ENCODE results near the gene ELOVL6.

The ELOVL6 gene

DNA sequence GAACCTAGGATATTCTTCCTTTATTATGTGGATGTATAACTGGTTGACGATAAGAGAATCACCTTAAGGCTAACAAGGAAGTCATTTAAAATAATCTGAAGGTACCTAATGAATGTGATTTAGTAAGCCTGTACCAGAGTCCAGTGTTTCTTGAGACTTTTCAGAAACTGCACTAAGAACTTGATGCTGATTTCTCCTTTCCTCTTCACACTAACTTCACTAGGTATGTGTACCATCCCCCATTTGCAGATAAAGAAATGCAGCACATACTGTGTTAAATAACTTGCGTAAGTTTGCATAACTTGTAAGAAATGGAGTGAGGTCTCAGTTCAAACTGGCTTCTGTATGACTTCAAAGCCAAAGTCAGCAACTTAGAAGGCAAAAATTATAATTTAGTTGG is 63.3 kb downstream of the ELOVL6 start:
- TF ChIP-seq, protein P1, sequence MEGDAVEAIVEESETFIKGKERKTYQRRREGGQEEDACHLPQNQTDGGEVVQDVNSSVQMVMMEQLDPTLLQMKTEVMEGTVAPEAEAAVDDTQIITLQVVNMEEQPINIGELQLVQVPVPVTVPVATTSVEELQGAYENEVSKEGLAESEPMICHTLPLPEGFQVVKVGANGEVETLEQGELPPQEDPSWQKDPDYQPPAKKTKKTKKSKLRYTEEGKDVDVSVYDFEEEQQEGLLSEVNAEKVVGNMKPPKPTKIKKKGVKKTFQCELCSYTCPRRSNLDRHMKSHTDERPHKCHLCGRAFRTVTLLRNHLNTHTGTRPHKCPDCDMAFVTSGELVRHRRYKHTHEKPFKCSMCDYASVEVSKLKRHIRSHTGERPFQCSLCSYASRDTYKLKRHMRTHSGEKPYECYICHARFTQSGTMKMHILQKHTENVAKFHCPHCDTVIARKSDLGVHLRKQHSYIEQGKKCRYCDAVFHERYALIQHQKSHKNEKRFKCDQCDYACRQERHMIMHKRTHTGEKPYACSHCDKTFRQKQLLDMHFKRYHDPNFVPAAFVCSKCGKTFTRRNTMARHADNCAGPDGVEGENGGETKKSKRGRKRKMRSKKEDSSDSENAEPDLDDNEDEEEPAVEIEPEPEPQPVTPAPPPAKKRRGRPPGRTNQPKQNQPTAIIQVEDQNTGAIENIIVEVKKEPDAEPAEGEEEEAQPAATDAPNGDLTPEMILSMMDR (IDR thresholded peaks at IDR 0.05; ENCODE audit: insufficient read depth, missing control alignments): no peak
- DNase-seq (ENCODE audit: insufficient read length, low spot score) (no peak), FAIRE-seq (no peak)

DNA sequence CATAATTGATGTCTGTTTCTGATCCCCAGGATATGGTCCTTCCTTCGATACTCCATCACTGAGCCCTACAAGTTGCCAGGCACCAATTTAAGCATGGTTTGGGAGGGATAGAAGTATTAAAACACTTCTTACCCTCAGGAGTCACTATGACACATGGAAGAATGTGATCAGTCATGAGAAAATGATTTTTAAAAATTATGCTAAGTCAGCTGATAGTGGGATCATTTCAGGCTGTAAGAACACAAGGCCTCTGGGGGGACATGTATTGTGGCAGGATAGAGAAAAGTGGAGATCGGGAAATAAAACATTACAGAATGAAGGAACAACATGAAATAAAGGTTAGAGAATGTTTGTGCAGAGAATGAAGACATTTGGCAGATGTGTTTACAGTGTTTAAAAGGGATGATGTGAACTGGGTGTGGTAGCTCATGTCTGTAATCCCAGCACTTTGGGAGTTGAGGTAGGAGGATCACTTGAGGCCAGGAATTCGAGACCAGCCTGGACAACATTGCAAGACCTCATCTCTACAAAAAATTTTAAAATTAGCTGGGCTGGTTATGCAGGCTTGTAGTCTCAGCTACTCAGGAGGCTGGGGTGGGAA is 64.0 kb downstream of the ELOVL6 start:
- DNase-seq (ENCODE audit: insufficient read length, low spot score): no peak
- FAIRE-seq: no peak
- TF ChIP-seq, protein P1 (IDR thresholded peaks at IDR 0.05; ENCODE audit: insufficient read depth, missing control alignments): no peak

DNA sequence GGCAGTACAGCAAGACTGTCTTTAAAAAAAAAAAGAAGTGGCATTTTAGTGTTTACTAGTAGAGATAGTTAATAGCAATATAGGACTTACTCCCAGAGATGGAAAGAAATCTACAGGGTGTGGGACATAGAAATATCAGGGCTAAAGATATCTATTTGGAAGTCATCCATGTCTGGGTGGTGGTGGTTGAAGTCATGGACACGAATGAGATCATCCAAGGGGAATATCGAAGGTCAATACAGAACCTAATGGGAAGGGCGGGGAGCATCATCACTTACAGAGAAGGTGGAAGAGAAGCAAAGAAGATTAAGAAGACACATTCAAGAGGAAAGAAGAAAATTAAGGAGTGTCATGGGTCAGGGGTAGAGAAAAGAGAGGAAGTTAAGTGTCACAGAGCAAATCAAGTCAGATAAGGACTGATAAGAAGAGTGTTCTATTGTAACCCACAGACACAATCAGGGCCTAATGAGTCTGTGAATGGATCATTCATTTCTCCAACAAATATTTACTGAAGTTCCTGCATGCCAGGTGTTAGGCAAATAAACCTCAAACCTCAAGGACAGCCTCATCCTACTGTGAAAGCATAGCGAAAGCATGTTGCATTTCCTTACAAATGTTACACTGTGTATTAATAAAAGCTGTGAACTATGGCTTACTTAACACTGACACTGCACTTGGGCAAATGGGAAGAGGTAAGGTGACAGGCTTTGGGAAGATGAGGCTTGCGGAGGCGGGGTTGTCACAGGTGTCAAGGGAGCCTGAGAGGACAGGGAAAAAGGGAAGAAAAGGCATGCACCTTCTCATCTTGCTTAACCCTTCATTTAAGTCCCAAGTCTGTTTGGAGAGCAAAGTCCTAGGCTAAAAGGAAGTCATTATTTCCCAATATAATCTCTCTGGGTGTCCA is 65.3 kb downstream of the ELOVL6 start:
- DNase-seq (ENCODE audit: insufficient read length, low spot score) (no peak), FAIRE-seq (no peak)
- TF ChIP-seq, protein P1 (IDR thresholded peaks at IDR 0.05; ENCODE audit: insufficient read depth, missing control alignments): no peak

DNA sequence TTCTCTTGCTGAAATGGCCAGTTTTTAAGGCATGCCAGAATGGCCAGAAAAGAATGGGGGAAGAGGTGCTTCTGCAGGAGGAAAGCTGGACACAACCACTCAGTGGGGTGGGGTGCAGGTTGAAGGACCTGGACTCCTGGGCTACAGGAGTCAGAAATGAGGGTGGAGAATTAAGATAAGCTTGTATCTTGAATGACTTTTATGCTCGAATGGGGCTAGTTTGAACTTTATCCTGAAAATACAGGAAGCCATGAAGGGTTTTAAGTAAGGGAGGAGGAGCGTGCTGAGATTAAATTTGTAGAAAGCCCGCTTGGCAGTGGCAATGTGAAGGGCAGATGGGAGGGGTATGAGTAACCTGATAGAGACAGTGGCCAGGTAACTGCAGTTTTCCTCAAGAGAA is 66.5 kb downstream of the ELOVL6 start:
- DNase-seq (ENCODE audit: insufficient read length, low spot score) (no peak), FAIRE-seq (no peak)
- TF ChIP-seq, protein P1 (IDR thresholded peaks at IDR 0.05; ENCODE audit: insufficient read depth, missing control alignments): no peak

DNA sequence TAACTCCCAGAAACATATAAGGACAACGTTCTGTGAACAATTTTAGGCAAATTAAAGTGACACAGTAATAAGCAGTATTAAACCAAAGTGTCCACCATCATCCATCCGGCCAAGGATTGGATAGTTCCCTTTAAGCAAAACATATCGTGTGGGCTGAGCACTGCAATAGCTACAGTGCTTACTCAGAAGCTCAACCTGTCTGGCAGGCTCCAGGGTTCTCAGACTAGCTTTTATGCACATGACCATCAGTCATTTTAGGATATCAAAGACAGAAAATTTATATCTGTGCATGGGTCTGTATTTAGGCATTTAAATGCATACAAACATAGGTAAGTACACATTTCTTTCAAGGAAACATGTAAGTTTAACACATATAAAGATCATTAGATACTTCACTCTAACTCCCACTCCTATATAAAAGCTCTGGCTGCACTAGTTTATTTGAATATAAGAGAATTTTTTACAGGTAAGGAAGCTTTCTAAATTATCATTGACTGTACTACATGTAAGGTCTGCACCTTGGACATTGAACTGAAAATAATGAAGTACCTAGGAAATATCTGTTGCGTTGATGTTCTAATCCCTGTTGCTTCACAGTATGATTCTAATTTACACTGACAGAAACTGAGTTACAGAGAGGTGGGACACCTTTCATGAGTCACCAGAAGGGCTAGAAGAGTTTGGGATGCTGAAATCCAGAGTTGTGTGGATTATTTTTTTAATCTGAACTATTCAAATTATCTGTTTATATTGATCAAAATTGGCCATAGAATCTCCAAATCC is 67.6 kb downstream of the ELOVL6 start:
- DNase-seq (ENCODE audit: insufficient read length, low spot score): no peak
- FAIRE-seq: no peak
- TF ChIP-seq, protein P1 (IDR thresholded peaks at IDR 0.05; ENCODE audit: insufficient read depth, missing control alignments): no peak

DNA sequence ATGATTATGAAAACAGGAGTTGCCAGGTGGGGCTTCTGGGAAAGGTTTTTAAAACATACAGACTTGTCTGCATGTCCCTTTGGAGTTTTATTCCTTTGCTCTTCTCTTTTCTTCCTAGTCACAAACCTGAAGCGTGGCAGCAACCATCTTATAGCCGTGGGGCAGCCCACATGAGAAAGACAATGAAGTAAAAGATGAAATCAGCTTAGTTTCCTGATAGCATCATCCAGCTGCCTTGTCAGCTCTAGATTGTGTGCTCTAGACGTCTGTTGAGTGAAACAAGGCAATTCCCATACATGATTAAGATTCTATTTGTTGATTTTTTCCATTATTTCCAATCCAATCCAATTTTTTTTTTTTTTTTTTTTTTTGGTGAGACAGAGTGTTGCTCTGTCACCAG is 68.9 kb downstream of the ELOVL6 start:
- TF ChIP-seq, protein P1 (IDR thresholded peaks at IDR 0.05; ENCODE audit: insufficient read depth, missing control alignments): no peak

More for the DNA sequence above, 68.9 kb downstream of the ELOVL6 start:
- FAIRE-seq: no peak
- no peak for DNase-seq (ENCODE audit: insufficient read length, low spot score)

All from D721Med (cell line).